A673 (cell line): ENCODE data around the gene SLC9A1. TPM values are rescaled to one million over a fixed set of nuclear protein-coding genes. Genes with fewer than 3 reads are reported as not detected.

Source experiments
- BruUV-seq: library from RNA; stranded (reverse); fragments of 400-500 nt; replicated peaks from 2 replicates; lab custom pipeline; 2021; lab: Mats Ljungman, UMichigan
- CTCF ChIA-PET: fragments of 300-600 bp; sonication (Branson Sonifier 250); formaldehyde crosslinking; loops from one replicate; lab custom pipeline; 2022; ENCODE audit warnings: antibody characterized with exemption; lab: Charles Lee
- POLR2A ChIA-PET: fragments of 300-600 bp; sonication (Branson Sonifier 250); formaldehyde crosslinking; loops from one replicate; lab custom pipeline; 2022; ENCODE audit warnings: antibody characterized with exemption; ENCODE audit not compliant: low non-redundant PET; lab: Charles Lee
- DNase-seq: peaks from one replicate; pipeline ENCODE4 v3.0.0-alpha.2; 2015; ENCODE audit warnings: low spot score
- H3K27ac ChIP-seq: fragments of 200-600 bp; sonication (generic); 2 replicates; pipeline ENCODE4 v1.5.1; 2016; ENCODE audit warnings: mixed run types, low read depth, mild to moderate bottlenecking, mixed read lengths, antibody characterized with exemption, low read length; ENCODE audit not compliant: poor library complexity, severe bottlenecking
- H3K27me3 ChIP-seq: fragments of 200-600 bp; sonication (generic); replicated peaks from 2 replicates; pipeline ENCODE4 v1.6.1; 2017; ENCODE audit warnings: mixed run types, low read depth, mild to moderate bottlenecking, mixed read lengths, antibody characterized with exemption, low read length; ENCODE audit not compliant: insufficient read depth, poor library complexity
- H3K36me3 ChIP-seq: fragments of 200-600 bp; sonication (generic); 2 replicates; pipeline ENCODE4 v1.6.1; 2016; ENCODE audit warnings: mixed run types, mild to moderate bottlenecking, mixed read lengths, antibody characterized with exemption, low read length; ENCODE audit not compliant: insufficient read depth, poor library complexity, severe bottlenecking
- H3K4me1 ChIP-seq: fragments of 200-600 bp; sonication (generic); 2 replicates; pipeline ENCODE4 v1.6.1; 2017; ENCODE audit warnings: mixed run types, mild to moderate bottlenecking, mixed read lengths, antibody characterized with exemption, low read length; ENCODE audit not compliant: insufficient read depth, poor library complexity, severe bottlenecking
- H3K4me3 ChIP-seq: fragments of 200-600 bp; sonication (generic); 2 replicates; pipeline ENCODE4 v1.5.1; 2016; ENCODE audit warnings: low read depth, mixed run types, mild to moderate bottlenecking, mixed read lengths, low read length; ENCODE audit not compliant: poor library complexity, severe bottlenecking
- H3K9me3 ChIP-seq: fragments of 200-600 bp; sonication (generic); 2 replicates; pipeline ENCODE4 v1.6.1; 2016; ENCODE audit warnings: mixed run types, low read depth, mild to moderate bottlenecking, mixed read lengths, antibody characterized with exemption, low read length; ENCODE audit not compliant: poor library complexity, severe bottlenecking
- EZH2 ChIP-seq: fragments of 200-600 bp; sonication (generic); IDR thresholded peaks from 2 replicates; pipeline ENCODE4 v1.6.1; 2017; ENCODE audit warnings: borderline replicate concordance, low read depth, mild to moderate bottlenecking, mixed read lengths, antibody characterized with exemption, low read length; ENCODE audit not compliant: poor library complexity, severe bottlenecking
- intact Hi-C: fragments of 100-400 bp; cut with micrococcal nuclease; formaldehyde crosslinking; loops from one replicate; pipeline ENCODE4 v1.10.0; 2022; ENCODE audit not compliant: unreplicated experiment
- total RNA-seq: library from RNA; stranded (reverse); gene quantifications from 2 replicates; pipeline ENCODE4 v1.2.3, GENCODE V29; 2021
- TF ChIP-seq, protein P1 (sequence below): fragments of 300-800, 200-600 bp; sonication (generic); conservative IDR thresholded peaks from 2 replicates; pipeline ENCODE4 v1.5.1; 2017; ENCODE audit warnings: low read depth, mild to moderate bottlenecking, antibody characterized with exemption, low read length, moderate library complexity, mixed read lengths

Gene SLC9A1
- total RNA-seq, 1 experiment from 2014 or later = 30.2 TPM

DNA sequence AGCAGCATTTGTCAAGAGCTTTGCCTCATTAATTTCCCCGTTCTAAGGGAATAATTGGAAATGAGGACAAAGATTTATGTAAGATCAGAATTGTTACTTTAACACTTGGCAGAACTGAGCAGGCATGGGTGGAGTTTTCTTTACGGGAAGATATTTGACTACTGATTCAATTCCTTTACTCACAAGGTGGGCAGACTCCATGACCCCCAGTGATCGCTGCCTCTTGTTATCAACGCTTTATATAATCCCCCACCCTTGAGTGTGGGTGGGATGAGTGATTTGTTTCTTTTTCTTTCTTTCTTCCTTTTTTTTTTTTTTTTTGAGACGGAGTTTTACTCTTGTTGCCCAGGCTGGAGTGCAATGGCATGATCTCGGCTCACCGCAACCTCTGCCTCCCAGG, 77.0 kb downstream of the SLC9A1 start:
- Histone ChIP-seq H3K27ac (no peak overlapping the region), H3K27me3 (no peaks in the 10 kb centered on the region), H3K4me1 (no peaks in the 10 kb centered on the region), H3K36me3 (no peaks in the 10 kb centered on the region), H3K4me3 (no peak overlapping the region), H3K9me3 (no peaks in the 10 kb centered on the region)
- DNase-seq = no peak
- POLR2A ChIA-PET = interaction anchor here (0.7 kb wide), 2 partner anchors 10 to 284 kb away, joined by 3 read pairs; no protein-coding TSS in a partner anchor
- CTCF ChIA-PET = no interaction called here
- no TSS peak for BruUV-seq
- intact Hi-C loops = no loop called here
- TF ChIP-seq, protein P1, sequence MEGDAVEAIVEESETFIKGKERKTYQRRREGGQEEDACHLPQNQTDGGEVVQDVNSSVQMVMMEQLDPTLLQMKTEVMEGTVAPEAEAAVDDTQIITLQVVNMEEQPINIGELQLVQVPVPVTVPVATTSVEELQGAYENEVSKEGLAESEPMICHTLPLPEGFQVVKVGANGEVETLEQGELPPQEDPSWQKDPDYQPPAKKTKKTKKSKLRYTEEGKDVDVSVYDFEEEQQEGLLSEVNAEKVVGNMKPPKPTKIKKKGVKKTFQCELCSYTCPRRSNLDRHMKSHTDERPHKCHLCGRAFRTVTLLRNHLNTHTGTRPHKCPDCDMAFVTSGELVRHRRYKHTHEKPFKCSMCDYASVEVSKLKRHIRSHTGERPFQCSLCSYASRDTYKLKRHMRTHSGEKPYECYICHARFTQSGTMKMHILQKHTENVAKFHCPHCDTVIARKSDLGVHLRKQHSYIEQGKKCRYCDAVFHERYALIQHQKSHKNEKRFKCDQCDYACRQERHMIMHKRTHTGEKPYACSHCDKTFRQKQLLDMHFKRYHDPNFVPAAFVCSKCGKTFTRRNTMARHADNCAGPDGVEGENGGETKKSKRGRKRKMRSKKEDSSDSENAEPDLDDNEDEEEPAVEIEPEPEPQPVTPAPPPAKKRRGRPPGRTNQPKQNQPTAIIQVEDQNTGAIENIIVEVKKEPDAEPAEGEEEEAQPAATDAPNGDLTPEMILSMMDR = no peak
- no peak for TF ChIP-seq EZH2

DNA sequence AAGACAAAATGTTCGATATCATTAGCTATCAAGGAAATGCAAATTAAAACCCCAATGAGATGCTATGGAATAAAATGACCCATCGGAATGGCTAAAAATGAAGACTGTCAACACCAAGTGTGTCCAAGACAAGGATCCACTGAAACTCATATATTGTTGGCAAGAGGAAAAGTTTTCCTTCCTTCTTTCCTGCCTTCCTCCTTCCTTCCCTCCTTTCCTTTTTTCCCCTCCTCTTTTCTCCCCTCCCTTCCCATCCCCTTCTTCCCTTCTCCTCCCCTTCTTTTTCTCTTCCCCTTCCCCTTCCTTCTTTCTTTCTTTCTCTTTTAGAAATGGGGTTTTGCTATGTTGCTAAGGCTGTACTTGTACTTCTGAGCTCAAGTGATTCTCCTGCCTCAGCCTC, 78.1 kb downstream of the SLC9A1 start:
- intact Hi-C loops = no loop called here
- no peak for DNase-seq
- no peaks in the 10 kb centered on the region for H3K27me3 ChIP-seq
- BruUV-seq = no TSS peak
- no peaks in the 10 kb centered on the region for H3K36me3 ChIP-seq
- H3K4me3 ChIP-seq = no peak overlapping the region
- POLR2A ChIA-PET = no interaction called here
- no peak overlapping the region for H3K27ac ChIP-seq
- TF ChIP-seq EZH2 = no peak
- TF ChIP-seq, protein P1 = no peak
- no peaks in the 10 kb centered on the region for H3K4me1 ChIP-seq
- H3K9me3 ChIP-seq = no peaks in the 10 kb centered on the region
- CTCF ChIA-PET = no interaction called here

DNA sequence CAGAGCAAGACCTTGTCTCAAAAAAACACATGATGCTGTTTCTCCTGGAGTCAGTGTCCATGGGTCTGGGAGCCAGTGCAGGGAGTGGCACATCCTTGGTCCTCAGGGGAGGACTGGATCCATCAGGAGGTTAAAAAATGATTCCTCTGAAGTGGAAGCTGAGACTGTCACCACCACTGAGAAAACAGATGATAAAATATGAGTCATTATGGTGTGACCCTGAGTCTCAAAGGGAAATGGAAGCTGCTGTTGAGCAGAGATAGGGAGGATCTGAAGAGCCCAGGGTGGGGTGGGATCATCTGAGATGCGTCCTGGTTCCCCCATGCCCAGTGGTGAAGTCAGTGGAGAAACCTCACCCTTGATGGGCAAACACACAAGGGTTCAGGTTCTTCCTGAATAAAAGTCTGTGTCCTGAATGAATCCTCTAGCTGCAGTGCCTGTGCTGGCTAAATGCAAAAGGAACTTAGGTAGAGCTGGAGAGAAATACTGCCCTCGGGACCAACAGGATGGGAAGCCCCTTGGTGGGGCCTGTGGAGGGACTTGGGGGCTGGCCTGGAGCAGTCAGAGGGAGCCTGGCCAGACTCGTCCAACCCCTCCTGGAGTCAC, 80.6 kb downstream of the SLC9A1 start:
- no peak for DNase-seq
- no TSS peak for BruUV-seq
- no peaks in the 10 kb centered on the region for H3K27me3 ChIP-seq
- no peaks in the 10 kb centered on the region for H3K36me3 ChIP-seq
- no peaks in the 10 kb centered on the region for H3K9me3 ChIP-seq
- no peak overlapping the region for H3K4me3 ChIP-seq
- ChIA-PET POLR2A (no interaction called here), CTCF (no interaction called here)
- H3K27ac ChIP-seq = no peak overlapping the region
- TF ChIP-seq, protein P1 = no peak
- no peak for TF ChIP-seq EZH2
- H3K4me1 ChIP-seq = no peaks in the 10 kb centered on the region
- intact Hi-C loops = no loop called here
